OCI-LY7 (cell line): Measurements from ENCODE around the gene ETS2. TPM values are rescaled to one million over a fixed set of nuclear protein-coding genes. Genes with fewer than 3 reads are reported as not detected.

Experiments
- BruUV-seq: library from RNA; stranded (reverse); fragments of 400-500 nt; replicated peaks from 2 replicates; lab custom pipeline; 2021; lab: Mats Ljungman, UMichigan
- CTCF ChIA-PET: fragments of 300-600 bp; sonication (Branson Sonifier 250); formaldehyde crosslinking; loops from one replicate; lab custom pipeline; 2022; ENCODE audit warnings: antibody characterized with exemption; ENCODE audit not compliant: unreplicated experiment; lab: Charles Lee
- POLR2A ChIA-PET: fragments of 300-600 bp; sonication (Branson Sonifier 250); formaldehyde crosslinking; loops from one replicate; lab custom pipeline; 2022; ENCODE audit warnings: antibody characterized with exemption; lab: Charles Lee
- DNase-seq: peaks from one replicate; pipeline ENCODE4 v3.0.0-alpha.2; 2015; ENCODE audit warnings: low spot score
- H2AFZ ChIP-seq: fragments of 200-600 bp; sonication (generic), shearing (Covaris generic); 2 replicates; pipeline ENCODE4 v1.6.1; 2014; ENCODE audit warnings: mild to moderate bottlenecking, antibody characterized with exemption, low read length, moderate library complexity
- H3K27ac ChIP-seq: fragments of 200-600 bp; sonication (generic); 2 replicates; pipeline ENCODE4 v1.5.1; 2014; ENCODE audit warnings: mixed run types, low read depth, mild to moderate bottlenecking, moderate library complexity, low read length, inconsistent platforms; ENCODE audit not compliant: poor library complexity, severe bottlenecking
- H3K36me3 ChIP-seq: fragments of 200-600 bp; sonication (generic); 2 replicates; pipeline ENCODE4 v1.6.1; 2014; ENCODE audit warnings: mild to moderate bottlenecking, antibody characterized with exemption, low read length, moderate library complexity, mixed read lengths; ENCODE audit not compliant: insufficient read depth
- H3K4me1 ChIP-seq: fragments of 200-600 bp; sonication (generic); 2 replicates; pipeline ENCODE4 v1.5.1; 2014; ENCODE audit warnings: mild to moderate bottlenecking, low read length; ENCODE audit not compliant: insufficient read depth, poor library complexity, severe bottlenecking
- H3K4me2 ChIP-seq: fragments of 200-600 bp; sonication (generic); 2 replicates; pipeline ENCODE4 v1.6.1; 2014; ENCODE audit warnings: mild to moderate bottlenecking, low read length
- H3K4me3 ChIP-seq: fragments of 200-600 bp; sonication (generic); 2 replicates; pipeline ENCODE4 v1.5.1; 2014; ENCODE audit warnings: mild to moderate bottlenecking, low read depth, low read length; ENCODE audit not compliant: poor library complexity, severe bottlenecking
- H3K79me2 ChIP-seq: fragments of 200-600 bp; sonication (generic); 2 replicates; pipeline ENCODE4 v1.6.1; 2016; ENCODE audit warnings: low read depth, mild to moderate bottlenecking, low read length, moderate library complexity, mixed read lengths; ENCODE audit not compliant: insufficient read depth
- H3K9me2 ChIP-seq: fragments of 200-600 bp; sonication (generic); 2 replicates; pipeline ENCODE4 v1.6.1; 2016; ENCODE audit warnings: mild to moderate bottlenecking, low read length, mixed read lengths; ENCODE audit not compliant: insufficient read depth
- H3K9me3 ChIP-seq: fragments of 200-600 bp; sonication (generic); 2 replicates; pipeline ENCODE4 v1.6.1; 2014; ENCODE audit warnings: mild to moderate bottlenecking, mixed run types, low read length, mixed read lengths
- H4K20me1 ChIP-seq: fragments of 200-600 bp; sonication (generic); 2 replicates; pipeline ENCODE4 v1.6.1; 2014; ENCODE audit warnings: mild to moderate bottlenecking, antibody characterized with exemption, low read length, moderate library complexity, mixed read lengths; ENCODE audit not compliant: insufficient read depth
- EZH2phosphoT487 ChIP-seq: fragments of 200-600 bp; sonication (generic); IDR thresholded peaks from 2 replicates; pipeline ENCODE4 v1.6.1; 2018; ENCODE audit warnings: low read depth, borderline replicate concordance, mild to moderate bottlenecking, mixed run types, antibody characterized with exemption, low read length, moderate library complexity, mixed read lengths
- intact Hi-C: fragments of 100-400 bp; cut with micrococcal nuclease; formaldehyde crosslinking; loops from one replicate; pipeline ENCODE4 v1.10.0; 2022; ENCODE audit not compliant: unreplicated experiment
- total RNA-seq, 2 experiments: library from RNA; depleted of rRNA in 1 of 2; stranded (reverse); fragments of >200 nt in 1 of 2; shearing (Covaris generic) in 1 of 2; gene quantifications; 2 replicates each; pipeline ENCODE4 v1.2.3, GENCODE V29; 2014 to 2022
- TF ChIP-seq, protein P1 (sequence below): fragments of 200-600 bp; sonication (generic); conservative IDR thresholded peaks from 2 replicates; pipeline ENCODE4 v1.5.1; 2014; ENCODE audit warnings: mild to moderate bottlenecking, antibody characterized with exemption, low read length, moderate library complexity, mixed read lengths

Gene ETS2
- total RNA-seq, 2 experiments from 2014 or later: 9.8 to 24.1 TPM

DNA sequence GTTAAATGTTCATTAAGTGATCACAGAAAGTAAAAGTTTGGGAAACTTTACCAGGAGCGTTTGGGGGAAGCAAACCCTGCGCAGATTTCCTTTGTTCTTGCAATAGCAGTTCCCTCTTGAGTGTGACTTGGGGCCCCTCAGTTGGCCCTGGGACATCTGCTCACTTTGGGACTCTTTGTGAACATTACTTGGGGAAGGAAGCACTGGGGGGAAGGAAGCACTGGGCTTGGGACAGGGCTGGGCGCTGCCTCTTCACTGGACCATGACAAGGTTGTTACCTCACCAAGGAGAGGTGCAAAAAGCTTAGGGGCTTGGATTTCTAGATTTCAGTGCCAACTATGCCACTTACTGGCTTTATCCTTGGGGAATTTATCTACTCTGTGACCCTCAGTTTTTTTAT lies 63.5 kb downstream of the ETS2 start:
- BruUV-seq: no TSS peak
- TF ChIP-seq EZH2phosphoT487: no peak
- TF ChIP-seq, protein P1, sequence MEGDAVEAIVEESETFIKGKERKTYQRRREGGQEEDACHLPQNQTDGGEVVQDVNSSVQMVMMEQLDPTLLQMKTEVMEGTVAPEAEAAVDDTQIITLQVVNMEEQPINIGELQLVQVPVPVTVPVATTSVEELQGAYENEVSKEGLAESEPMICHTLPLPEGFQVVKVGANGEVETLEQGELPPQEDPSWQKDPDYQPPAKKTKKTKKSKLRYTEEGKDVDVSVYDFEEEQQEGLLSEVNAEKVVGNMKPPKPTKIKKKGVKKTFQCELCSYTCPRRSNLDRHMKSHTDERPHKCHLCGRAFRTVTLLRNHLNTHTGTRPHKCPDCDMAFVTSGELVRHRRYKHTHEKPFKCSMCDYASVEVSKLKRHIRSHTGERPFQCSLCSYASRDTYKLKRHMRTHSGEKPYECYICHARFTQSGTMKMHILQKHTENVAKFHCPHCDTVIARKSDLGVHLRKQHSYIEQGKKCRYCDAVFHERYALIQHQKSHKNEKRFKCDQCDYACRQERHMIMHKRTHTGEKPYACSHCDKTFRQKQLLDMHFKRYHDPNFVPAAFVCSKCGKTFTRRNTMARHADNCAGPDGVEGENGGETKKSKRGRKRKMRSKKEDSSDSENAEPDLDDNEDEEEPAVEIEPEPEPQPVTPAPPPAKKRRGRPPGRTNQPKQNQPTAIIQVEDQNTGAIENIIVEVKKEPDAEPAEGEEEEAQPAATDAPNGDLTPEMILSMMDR: no peak
- H2AFZ ChIP-seq: peak overlapping the region; percentile 22; the same call in 1 of the 2 replicates
- no peak overlapping the region for H3K27ac ChIP-seq
- POLR2A ChIA-PET: interaction anchor here (0.6 kb wide), 1 partner anchor 368 kb away, joined by 3 read pairs; no protein-coding TSS in a partner anchor
- no peaks in the 10 kb centered on the region for H4K20me1 ChIP-seq
- peak overlapping the region; percentile 29; the same call in 1 of the 2 replicates for H3K4me2 ChIP-seq
- no peaks in the 10 kb centered on the region for H3K79me2 ChIP-seq
- no peaks in the 10 kb centered on the region for H3K9me2 ChIP-seq
- no peaks in the 10 kb centered on the region for H3K9me3 ChIP-seq
- DNase-seq: no peak
- CTCF ChIA-PET: no interaction called here
- no peak overlapping the region for H3K4me3 ChIP-seq
- intact Hi-C loops: no loop called here
- no peaks in the 10 kb centered on the region for H3K36me3 ChIP-seq
- H3K4me1 ChIP-seq: peaks cover 19% of the 10 kb centered on the region

DNA sequence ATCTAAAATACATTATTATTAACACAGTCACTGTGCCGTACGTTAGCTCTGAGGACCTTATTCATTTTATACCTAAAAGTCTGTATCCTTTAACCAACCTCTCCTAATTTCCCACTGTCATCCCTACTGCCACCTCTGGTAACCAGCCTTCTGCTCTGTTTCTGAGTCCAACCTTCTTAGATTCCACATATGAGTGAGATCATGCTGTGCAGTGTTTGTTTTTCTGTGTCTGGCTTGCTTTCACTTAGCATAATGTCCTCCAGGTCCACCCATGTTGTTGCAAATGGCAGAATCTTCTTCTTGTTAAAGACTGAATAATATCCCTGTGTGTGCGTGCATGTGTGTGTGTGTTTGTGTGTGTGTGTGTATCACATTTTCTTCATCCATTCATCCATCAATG lies 64.2 kb downstream of the ETS2 start:
- H3K9me2 ChIP-seq: no peaks in the 10 kb centered on the region
- intact Hi-C loops: no loop called here
- no peaks in the 10 kb centered on the region for H3K36me3 ChIP-seq
- ChIA-PET CTCF (no interaction called here), POLR2A (interaction anchor here (0.6 to 1.5 kb wide), 2 partner anchors 18 to 367 kb away, joined by 3 read pairs; no protein-coding TSS in a partner anchor)
- H2AFZ ChIP-seq: no peak overlapping the region
- H3K4me1 ChIP-seq: peaks cover 19% of the 10 kb centered on the region
- no peaks in the 10 kb centered on the region for H3K79me2 ChIP-seq
- no peak overlapping the region for H3K27ac ChIP-seq
- TF ChIP-seq, protein P1: no peak
- no peak for TF ChIP-seq EZH2phosphoT487
- no peak for DNase-seq
- no peaks in the 10 kb centered on the region for H3K9me3 ChIP-seq
- no peak overlapping the region for H3K4me2 ChIP-seq
- no peaks in the 10 kb centered on the region for H4K20me1 ChIP-seq
- no TSS peak for BruUV-seq
- H3K4me3 ChIP-seq: no peak overlapping the region
